GM21360 (cell line): Measurements from ENCODE around the gene SCIN.
A peak's percentile ranks its signal among the peaks of the same experiment; 100 is the strongest.
"Not testable (repeated sequence)": the region's sequence is repeated elsewhere in the genome, so short reads cannot be mapped to it uniquely, and the experiment has no call there.

Source experiments
- ATAC-seq: cut with Tn5 transposase; IDR thresholded peaks from one replicate; pipeline ENCODE4 v1.9.1; 2021; ENCODE audit warnings: mild to moderate bottlenecking, moderate library complexity; ENCODE audit not compliant: unreplicated experiment

Gene SCIN

DNA sequence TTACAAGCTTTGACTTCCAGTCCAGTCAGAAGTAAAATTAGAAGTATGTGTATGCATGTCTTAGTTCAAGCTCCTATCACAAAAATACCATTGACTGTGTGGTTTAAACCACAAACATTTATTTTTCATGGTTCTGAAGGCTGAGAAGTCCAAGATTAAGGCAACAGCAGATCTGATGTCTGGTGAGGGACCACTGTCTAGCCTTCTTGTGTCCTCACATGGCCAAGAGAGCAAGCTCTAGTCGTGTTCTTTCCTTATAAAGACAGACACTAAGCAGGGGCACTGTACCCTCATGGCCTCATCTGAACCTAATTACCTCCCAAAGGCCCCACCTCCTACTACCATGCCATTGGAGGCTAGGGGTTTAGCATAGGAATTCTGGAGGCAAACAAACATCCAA lies 75.6 kb downstream of the SCIN start:
- ATAC-seq: no peak

DNA sequence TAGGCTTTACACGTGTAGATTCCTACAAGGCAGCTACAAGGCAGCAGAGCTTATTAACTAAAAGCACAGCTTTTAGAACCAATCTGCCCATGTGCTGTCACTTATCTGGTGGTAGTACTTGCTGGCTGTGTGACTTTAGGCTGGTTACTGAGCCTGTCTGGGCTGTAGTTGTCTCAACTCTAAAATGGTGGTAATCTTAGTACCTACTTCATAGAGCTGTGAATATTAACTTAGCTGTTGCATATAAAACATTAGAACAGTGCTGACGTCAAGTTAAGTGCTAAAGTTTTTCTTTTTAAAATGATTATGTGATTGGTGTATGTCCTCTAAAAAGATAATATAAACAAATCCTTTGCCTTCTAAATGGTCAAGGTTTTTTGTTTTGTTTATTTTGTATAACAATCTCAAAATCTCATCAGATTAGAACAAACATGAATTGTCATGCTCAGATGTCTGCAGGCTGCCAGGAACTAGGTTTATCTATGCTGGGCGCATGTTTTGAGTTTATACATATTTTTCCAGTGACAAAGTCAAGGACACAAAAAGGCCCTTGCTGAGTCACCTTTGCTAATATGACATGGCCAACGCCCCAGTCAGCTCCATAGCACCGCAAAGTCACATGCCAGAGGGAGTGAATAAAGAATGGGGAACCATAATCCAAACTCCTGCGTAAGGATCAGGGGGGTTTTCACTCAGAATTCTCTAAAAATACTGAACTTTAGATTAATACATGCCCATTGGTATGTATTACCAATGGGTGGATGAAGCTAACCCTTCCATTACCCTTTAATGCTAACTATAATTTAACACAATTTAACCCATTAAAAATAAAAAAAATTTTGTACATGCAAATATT lies 77.1 kb downstream of the SCIN start:
- ATAC-seq: no peak

DNA sequence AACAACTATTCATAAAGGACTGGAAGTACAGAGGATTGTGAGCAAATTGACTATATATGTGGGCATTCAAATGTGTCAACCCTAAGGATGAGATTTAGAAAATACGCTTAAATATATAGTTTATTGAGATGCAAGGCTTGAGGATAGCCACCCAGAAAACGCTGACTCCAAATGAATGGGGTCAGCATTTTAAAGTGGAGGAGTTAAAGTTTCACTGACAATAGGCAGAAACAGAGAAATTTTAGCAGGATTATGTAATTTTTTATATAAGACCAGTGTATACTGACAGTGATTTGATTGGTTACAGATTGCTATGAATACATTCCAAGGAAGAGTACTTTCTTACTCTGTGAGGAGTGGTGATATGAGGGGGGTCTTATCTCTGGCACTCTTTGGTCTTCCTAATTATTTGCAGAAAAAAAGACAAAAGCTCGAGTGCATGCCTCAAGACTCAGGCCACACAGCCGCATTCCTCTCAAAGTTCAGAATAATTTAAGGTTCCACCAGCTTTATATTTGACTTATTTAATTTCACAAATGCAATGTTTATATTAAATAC lies 78.3 kb downstream of the SCIN start:
- no peak for ATAC-seq

DNA sequence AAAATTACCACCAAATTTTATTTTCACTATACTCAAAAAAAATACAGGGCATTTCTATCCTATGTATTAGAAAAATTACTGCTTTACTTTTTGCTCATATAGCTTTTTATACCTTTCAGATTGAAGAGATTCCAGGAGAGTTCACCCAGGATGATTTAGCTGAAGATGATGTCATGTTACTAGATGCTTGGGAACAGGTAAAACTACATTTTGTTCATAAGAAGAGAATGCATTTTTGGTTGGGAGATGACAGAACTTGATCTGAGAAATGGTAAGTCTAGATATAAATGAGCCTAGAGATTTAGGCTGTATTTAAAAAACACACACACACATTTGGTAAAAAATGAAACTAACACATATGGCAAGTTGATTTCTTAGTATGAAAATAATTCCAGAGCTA lies 78.8 kb downstream of the SCIN start:
- ATAC-seq: no peak

DNA sequence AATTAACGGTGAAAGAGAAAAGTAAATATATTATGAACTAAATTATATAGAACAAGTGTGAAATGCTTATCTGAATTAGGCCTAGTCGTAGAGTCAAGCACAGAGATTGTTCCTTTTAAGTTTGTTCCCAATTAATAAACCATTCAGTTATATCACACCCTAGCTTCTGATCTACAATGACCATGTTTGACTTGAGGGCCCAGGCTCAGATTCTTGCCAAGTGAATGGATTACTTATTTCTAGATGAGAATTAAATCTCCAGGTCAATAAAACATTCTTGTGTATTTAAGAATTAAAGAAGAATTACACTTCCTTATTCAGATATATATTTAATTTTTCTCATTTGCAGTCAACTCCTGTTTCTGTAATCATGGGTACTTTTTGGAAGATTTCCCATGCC lies 79.6 kb downstream of the SCIN start:
- ATAC-seq: no peak

DNA sequence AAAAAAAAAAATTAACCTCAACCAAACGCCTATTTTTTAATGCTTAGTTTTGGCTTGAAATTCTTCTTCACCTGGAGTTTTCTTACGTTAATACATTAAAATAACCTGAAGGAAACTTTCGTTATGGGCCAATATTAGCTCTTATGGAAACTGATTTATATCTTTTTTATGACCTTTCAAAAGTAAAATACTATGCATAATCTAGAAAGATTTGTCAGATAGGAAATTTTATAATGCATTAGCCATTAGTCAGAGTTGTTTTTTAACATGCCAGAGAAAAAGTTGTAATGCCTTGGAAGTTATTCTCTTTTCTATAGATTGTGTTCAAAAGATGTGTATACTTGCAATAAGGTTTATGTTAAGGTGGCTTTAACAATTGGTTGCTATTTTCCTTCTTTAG lies 82.6 kb downstream of the SCIN start:
- no peak for ATAC-seq

DNA sequence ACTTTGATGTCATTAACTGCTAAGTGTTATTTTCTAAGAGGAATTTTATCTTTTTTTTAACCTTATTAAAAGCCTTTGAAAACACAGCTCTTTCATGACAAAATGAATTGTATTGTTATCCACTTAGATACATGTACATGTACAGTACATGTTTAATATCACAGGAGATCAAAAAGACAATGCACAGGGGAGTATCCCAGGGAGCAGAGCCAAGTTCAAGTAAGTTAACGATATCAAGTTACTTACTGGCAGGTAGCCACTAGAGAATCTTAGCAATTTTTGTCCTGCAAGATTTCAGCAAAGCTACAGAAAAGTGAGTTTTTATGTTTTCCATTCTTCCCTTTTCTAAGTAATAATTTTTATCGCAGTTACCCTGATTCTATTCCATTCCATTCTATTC lies 83.0 kb downstream of the SCIN start:
- ATAC-seq: no peak

DNA sequence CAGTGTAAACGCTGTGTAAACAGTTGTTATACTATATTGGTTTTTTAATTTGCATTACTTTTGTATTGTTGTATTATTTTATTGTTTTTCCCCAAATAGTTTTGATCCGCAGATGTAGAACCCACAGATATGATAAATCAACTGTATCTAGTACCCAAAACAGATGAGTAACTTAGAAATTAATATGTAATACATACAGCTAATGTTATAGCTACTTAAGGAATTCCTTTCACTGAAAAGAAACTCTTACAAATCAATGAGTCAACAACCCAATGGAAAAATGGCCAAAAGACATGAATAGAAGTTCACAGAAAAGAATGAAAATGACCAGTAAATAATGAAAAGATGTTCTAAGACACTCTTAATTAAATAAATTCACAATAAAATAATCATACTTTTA lies 84.6 kb downstream of the SCIN start:
- no peak for ATAC-seq

DNA sequence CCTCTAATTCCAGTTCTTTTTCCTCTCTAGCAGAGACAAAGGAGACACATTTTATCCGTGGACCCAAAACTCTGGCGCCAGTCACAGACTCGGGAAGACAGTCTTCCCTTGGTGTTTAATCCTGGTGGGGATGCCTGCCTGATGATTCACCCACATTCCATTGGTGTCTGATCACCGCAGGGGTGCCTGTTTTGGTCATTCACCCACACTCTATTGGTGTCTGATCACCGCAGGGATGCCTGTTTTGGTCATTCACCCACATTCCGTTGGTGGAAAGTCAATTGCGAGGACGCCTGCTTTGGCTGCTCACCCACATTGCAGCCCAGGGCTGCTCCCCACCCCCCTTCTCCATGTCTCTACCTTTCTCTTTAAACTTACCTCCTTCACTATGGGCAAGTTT lies 89.9 kb downstream of the SCIN start:
- ATAC-seq: not testable (repeated sequence)

DNA sequence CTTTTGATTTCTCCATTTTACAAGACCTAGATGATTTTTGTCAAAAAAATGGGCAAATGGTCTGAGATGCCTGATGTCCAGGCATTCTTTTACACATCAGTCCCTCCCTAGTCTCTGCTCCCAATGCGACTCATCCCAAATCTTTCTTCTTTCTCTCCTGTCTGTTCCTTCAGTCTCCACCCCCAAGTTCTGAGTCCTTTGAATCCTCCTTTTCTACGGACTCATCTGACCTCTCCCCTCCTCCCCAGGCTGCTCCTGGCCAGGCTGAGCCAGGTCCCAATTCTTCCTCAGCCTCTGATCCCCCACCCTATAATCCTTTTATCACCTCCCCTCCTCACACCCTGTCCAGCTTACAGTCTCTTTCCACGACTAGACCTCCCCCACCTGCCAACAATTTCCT lies 90.5 kb downstream of the SCIN start:
- not testable (repeated sequence) for ATAC-seq

DNA sequence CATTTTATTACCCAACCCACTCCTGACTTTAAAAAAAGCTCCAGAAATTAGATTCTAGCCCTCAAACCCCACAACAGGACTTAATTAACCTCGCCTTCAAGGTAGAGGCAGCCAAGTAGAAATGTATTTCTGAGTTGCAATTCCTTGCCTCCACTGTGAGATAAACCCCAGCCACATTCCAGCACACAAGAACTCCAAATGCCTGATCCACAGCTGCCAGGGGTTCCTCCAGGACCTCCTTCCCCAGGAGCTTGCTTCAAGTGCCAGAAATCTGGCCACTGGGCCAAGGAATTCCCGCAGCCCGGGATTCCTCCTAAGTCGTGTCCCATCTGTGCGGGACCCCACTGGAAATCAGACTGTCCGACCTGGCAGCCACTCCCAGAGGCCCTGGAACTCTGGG lies 91.1 kb downstream of the SCIN start:
- ATAC-seq: no peak

DNA sequence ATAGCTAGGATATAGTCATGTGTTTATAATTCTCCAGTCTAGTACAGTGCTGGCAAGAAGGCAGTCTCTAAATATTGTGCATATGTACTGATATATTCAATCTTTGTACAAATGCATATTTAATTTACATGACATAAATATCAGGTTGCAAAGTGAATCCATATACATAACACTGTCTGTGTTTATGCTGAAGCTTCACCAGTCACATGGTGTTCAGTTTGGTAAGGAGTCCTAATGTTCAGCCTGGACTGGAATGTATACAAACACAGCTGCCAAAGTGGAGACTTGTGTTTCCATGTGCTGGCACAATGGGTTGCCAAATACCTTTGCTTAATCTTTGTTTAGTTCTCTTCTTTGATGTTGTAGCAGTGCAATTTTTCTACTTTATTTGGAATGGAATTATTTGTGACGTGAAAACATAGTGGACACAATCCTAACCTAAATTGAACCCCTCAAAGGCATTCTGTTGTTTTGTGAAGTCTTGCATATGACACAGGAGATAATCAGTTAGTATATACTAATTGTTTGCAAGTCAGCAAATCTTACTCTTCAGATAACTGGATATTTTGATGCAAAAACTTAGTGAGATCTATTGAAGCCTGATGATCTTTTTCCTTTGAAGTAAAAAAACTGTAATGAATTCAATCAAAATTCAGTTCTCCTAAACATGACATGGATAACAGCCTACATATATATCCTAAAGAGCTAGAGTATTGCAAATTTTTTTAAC lies 99.6 kb downstream of the SCIN start:
- ATAC-seq: no peak

DNA sequence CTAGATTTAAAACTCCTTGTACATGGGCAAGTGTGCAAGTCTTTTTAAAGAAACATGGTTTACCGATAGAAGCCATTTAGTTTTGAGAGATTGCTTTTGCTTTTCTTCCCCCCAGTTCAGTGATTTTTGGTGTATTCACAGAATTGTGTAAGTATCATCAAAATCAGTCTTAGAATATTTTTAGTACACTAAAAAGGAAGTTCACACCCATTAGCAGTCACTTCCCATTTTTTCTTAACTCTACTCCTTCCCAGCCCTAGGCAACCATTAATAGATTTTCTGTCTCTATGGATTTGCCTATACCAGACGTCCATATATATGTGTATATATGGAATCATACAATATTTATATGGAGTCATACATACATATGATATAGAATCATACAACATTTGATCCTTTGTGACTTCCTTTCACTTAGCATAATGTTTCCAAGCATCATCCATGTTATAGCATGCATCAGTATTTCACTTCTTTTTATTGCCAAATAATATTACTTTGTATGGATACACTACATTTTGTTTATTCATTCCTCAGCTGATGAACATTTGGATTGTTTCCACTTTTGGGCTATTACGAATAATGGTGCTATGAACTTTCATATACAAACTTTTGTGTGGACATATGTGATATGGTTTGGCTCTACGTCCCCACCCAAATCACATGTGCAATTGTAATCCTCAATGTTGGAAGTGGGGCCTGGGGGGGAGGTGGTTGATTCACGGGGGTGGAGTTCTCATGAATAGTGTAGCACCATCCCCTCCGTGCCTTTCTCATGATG lies 100.4 kb downstream of the SCIN start:
- no peak for ATAC-seq

DNA sequence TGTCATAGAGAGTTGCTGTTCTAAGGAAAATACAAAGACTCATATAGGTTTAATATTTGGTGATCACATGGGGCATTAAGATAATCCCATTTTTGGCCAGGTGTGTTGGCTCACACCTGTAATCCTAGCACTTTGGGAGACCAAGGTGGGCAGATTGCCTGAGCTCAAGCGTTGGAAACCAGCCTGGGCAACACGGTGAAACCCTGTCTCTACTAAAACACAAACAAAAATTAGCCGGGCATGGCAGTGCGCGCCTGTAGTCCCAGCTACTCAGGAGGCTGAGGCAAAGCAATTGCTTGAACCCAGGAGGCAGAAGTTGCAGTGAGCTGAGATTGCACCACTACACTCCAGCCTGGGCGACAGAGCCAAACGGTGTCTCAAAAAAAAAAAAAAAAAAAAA lies 102.9 kb downstream of the SCIN start:
- not testable (repeated sequence) for ATAC-seq

DNA sequence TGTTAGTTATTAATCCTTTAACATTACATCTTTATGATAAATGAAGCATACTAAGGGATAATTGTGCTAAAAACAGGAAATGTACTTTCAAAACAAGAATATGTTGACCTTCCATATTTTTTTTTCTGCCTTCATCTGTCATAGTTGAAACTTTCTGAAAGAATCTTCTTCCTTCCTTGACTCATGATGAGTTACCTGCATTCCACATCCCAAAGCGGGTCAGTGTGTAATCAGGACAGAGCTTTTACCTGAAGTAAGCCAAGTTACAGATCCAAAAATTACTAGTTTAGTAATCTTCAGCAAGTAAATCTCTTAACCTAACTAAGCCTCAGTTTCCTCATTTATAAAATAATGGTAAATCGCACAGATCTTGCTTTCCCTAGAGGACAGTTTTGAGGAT lies 103.5 kb downstream of the SCIN start:
- no peak for ATAC-seq

DNA sequence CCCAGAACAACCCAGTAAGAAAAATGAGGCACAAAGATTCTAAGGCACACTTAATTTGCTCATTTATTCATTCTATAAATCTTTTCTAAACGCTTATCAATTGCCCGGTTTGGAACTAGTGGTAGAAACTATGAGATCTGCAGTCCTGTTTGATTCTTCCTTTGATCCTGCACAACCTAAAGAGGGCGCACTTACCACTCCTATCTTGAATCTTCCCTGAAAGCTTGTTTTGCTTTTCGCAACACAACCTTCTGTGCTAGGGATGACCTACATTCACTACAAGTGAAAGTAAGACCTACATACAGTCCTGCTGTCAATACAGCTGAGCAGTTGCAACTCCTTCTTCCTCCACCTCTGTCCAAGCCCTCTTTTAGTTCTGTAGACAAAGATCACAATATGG lies 104.3 kb downstream of the SCIN start:
- ATAC-seq: no peak

DNA sequence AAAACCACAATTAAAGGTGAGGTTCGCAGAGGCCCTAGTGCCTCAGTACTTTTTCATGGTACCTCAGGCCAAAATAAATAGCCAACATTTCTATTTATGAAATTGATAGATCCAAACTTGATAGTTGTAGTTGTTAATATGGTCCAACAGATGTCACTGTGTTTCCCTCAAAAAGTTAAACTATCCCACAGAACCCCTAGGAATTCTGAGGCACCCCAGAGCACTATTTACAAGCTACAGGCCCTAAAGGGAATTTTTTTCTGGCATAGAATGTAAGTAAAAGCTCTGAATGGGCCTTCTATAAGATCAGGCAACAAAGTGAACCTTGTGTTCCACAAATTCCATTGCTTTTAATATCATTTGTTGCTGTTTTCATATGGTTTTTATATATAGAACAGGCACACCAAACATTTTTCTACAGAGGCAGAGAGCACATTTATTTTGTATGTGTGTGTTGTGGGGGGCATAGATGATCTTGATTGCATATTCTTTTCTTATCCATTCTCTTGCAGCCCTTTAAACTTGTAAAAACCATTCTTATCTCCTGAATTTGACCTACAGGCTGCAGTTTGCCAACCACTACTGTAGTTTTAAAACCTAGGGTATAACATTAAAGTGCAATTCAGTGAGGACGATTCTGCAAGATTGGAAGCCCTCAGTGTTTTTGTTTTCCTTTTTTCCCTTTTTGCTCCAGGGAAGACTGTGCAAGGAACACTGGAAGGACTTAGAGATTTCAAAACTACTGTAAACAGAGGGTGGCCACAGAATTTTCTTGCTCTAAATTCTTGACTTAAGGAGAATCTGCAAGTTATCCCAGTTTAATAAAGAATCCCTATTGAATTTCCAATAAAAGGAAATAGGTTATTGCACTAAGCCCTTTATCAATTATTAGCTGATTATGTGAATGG lies 113.4 kb downstream of the SCIN start:
- no peak for ATAC-seq

DNA sequence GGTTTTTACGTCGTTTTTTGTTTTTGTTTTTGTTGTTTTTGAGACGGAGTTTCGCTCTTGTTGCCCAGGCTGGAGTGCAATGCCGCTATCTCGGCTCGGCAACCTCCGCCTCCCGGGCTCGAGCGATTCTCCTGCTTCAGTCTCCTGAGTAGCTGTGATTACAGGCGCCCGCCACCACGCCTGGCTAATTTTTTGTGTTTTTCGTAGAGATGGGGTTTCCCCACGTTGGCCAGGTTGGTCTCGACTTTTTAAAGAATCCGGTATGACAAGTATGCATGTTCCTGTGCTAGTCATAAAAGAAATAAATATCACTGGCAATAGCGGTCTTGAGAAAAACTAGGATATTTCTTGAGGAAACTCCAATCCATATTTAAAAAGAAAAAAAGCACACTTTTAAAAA lies 114.2 kb downstream of the SCIN start:
- ATAC-seq: no peak

DNA sequence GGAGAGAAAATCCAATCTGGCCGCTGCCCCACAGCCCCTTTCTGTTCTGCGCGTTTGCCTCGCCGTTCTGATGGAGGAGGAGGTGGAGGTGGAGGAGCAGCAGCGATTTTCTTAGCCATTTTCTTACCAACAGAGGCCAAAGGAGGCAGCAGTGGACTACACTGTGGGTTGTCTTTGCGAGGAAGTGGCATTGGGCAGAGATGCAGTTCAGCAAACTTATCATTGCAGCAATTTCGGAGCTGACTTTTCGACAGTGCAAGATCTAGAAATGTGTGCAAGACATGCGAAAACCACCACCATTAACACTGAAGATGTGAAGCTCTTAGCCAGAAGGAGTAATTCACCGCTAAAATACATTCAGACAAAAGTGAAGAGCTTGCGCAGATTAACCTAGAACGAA lies 115.0 kb downstream of the SCIN start:
- ATAC-seq: no peak

DNA sequence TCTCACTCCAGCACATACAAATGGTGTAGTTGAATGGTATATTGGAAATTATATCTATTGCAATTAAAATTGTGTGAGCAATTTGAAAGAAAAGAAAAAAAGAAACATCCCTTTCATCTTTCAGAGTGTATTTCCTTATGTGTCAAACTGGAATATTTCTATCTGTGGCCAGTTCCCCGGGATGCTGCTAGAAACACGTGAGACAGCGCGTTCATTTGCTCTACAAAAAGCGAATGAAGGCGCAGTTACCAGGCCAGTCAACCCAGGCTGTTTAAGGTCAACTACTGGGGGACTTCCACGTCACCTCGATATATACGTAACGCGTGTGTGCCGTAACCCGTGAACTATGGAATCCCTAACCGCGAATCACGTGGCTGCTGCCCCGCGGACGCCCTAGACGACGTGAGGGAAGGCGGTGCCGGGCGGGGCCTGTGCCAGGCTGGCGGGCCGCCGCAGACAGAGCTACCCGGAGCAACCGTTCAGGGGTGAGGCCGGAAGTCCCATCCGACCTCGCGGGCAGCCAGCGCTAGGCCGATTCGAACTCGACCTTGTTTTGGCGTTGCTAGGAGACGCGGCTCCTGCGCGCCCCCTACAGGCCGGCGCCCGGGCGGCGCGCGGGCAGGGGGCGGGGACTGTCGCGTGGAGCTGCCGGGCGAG lies 115.8 kb downstream of the SCIN start:
- ATAC-seq: peak; percentile 82
